ENCODE results near the gene TOR2A.

The TOR2A gene

GRCh38 chr9:127753148-127753547, 18.1 kb upstream of the TOR2A start:
- TF ChIP-seq CTCF (IDR thresholded peaks at IDR 0.05; ENCODE audit: insufficient read depth, low read depth, low read length, missing control alignments), result no peak
- H3K4me3 ChIP-seq (ENCODE audit: low read depth, low read length), result no peak overlapping the region
- no peak for DNase-seq (ENCODE audit: low read depth)

GRCh38 chr9:127751269-127752054, 16.4 kb upstream of the TOR2A start:
- no peak overlapping the region for H3K4me3 ChIP-seq (ENCODE audit: low read depth, low read length)
- DNase-seq (ENCODE audit: low read depth), result no peak
- TF ChIP-seq CTCF (IDR thresholded peaks at IDR 0.05; ENCODE audit: insufficient read depth, low read depth, low read length, missing control alignments), result no peak

- no peak for DNase-seq (ENCODE audit: low read depth)
- TF ChIP-seq CTCF (IDR thresholded peaks at IDR 0.05; ENCODE audit: insufficient read depth, low read depth, low read length, missing control alignments), result no peak
- no peak overlapping the region for H3K4me3 ChIP-seq (ENCODE audit: low read depth, low read length)
Observed at GRCh38 chr9:127749090-127749787, 14.1 kb upstream of the TOR2A start.

- TF ChIP-seq CTCF (IDR thresholded peaks at IDR 0.05; ENCODE audit: insufficient read depth, low read depth, low read length, missing control alignments), result no peak
- no peak for DNase-seq (ENCODE audit: low read depth)
- no peak overlapping the region for H3K4me3 ChIP-seq (ENCODE audit: low read depth, low read length)
Observed at GRCh38 chr9:127746959-127747569, 12.0 kb upstream of the TOR2A start.

GRCh38 chr9:127744398-127745110, 9.5 kb upstream of the TOR2A start:
- no peak for DNase-seq (ENCODE audit: low read depth)
- TF ChIP-seq CTCF (IDR thresholded peaks at IDR 0.05; ENCODE audit: insufficient read depth, low read depth, low read length, missing control alignments), result no peak
- no peak overlapping the region for H3K4me3 ChIP-seq (ENCODE audit: low read depth, low read length)

GRCh38 chr9:127742435-127743088, 7.5 kb upstream of the TOR2A start:
- no peak for TF ChIP-seq CTCF (IDR thresholded peaks at IDR 0.05; ENCODE audit: insufficient read depth, low read depth, low read length, missing control alignments)
- H3K4me3 ChIP-seq (ENCODE audit: low read depth, low read length), result no peak overlapping the region
- DNase-seq (ENCODE audit: low read depth), result no peak
